ENCODE data around the gene SSBP4. TPM values are rescaled to one million over a fixed set of nuclear protein-coding genes. Genes with fewer than 3 reads are reported as not detected.

SSBP4 gene
- total and polyA plus RNA-seq, 3 donors from 2014 or later, result 80.5 to 118 (median 90.3) TPM

DNA sequence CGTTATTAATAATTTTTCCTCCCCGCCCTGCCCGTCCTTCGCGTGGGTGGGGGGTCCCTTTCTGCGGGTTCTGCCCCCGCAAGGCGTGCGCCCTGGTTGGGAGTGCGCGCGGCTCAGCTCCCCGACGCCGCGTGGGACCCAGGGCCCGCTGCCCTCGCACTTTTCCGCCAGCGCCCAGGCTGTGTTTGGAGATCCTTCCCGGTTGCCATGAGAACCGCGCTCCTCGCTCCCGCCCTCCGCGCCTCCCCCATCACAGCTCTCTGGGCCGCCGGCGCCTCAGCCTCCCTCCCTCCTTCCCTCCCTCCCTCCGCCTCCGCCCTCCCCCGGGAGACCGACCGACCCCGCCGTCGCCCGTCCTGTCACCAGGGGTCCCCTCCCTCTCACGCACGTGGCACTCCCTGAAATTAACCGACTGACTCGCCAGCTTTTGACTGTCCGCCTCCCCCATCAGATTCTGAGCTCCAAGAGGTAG, 2.4 kb upstream of the SSBP4 start:
- H3K4me1 ChIP-seq, result peaks cover 57% of the 10 kb centered on the region
- peak overlapping the region; percentile 49 to 57 for H3K4me3 ChIP-seq
- intact Hi-C loops (cut with DNase I; ENCODE audit: low total_unique reads), result no loop called here
- TF ChIP-seq POLR2A (IDR thresholded peaks at IDR 0.05), result no peak
- TF ChIP-seq, protein P1, sequence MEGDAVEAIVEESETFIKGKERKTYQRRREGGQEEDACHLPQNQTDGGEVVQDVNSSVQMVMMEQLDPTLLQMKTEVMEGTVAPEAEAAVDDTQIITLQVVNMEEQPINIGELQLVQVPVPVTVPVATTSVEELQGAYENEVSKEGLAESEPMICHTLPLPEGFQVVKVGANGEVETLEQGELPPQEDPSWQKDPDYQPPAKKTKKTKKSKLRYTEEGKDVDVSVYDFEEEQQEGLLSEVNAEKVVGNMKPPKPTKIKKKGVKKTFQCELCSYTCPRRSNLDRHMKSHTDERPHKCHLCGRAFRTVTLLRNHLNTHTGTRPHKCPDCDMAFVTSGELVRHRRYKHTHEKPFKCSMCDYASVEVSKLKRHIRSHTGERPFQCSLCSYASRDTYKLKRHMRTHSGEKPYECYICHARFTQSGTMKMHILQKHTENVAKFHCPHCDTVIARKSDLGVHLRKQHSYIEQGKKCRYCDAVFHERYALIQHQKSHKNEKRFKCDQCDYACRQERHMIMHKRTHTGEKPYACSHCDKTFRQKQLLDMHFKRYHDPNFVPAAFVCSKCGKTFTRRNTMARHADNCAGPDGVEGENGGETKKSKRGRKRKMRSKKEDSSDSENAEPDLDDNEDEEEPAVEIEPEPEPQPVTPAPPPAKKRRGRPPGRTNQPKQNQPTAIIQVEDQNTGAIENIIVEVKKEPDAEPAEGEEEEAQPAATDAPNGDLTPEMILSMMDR (IDR thresholded peaks at IDR 0.05), result no peak
- WGBS, 2 donors, result 1% methylated on average over 25 to 44 of the region's 44 CpGs
- H3K27ac ChIP-seq, result peak overlapping the region; percentile 92 to 93
- DNase-seq, result peak; percentile 93
- no peaks in the 10 kb centered on the region for H3K9me3 ChIP-seq
- no peaks in the 10 kb centered on the region for H3K27me3 ChIP-seq
- no peaks in the 10 kb centered on the region for H3K36me3 ChIP-seq (ENCODE audit: low read depth, missing control alignments)

DNA sequence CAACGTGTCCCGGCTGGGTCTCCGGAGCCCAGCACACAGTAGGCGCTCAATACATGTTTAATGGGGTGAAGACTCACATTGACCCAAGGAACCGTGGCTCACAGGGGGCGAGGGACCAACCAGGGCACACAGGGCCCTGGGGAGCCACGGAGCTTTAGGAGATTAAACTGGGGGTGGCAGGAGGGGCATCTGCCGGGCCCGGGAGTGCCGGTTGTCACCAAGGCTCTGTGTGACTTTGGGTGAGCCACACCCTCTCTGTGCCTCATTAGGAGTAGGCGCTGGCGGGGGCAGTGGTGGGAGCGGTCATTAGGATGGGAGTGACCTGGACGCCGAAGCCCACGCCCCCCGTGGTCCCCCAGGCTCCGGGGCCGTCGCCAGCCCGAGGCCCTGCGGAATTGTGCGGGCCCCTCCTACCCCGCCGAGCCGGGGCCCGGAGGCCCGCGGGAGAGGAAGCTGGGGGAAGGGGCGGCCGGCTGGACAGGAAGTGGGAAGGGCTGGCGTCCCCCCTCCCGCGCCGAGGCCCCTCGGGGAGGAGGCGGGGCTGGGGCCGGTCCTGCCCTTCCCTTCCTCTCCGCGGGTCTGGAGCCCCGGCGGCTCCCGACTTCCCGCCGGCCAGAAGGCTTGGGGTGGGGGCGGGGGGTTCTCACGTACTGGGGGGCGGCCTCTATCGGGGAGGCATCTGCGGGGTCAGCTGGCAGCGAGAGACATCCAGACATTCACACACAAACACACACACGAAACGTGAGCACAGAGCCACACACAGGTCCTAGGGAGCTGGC, 1.8 kb upstream of the SSBP4 start:
- Histone ChIP-seq H3K4me1 (peaks cover 59% of the 10 kb centered on the region), H3K27ac (peak overlapping the region; percentile 92 to 93), H3K36me3 (ENCODE audit: low read depth, missing control alignments) (no peaks in the 10 kb centered on the region), H3K4me3 (peak overlapping the region; percentile 49 to 57), H3K9me3 (no peaks in the 10 kb centered on the region), H3K27me3 (no peaks in the 10 kb centered on the region)
- intact Hi-C loops (cut with DNase I; ENCODE audit: low total_unique reads), result no loop called here
- TF ChIP-seq, protein P1 (IDR thresholded peaks at IDR 0.05), result no peak
- no peak for TF ChIP-seq POLR2A (IDR thresholded peaks at IDR 0.05)
- DNase-seq, result peak; percentile 74
- 0 to 1% methylated on average over 26 to 53 of the region's 53 CpGs for WGBS, 2 donors

DNA sequence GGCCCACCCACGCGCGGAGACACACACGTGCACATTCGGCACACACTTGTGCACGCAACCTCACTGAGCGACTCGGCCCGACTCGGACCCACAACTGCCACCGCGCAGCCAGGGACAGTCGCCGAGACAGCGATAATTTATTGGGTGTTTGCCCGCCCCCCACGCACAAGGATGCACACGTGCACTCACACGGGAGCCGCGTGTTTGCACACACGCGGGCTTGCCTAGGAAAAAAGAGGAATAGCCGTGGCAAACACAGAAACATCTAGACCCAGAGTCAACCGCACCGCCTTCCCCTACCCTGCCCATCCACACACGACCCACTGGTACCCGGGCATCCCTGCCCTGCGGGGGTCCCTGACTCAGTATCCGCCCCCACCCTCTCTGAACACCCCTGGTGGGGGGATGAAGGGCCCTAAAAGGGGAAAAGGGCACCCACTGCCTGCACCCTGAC, 1.1 kb upstream of the SSBP4 start:
- no peak for DNase-seq
- Histone ChIP-seq H3K4me3 (peak overlapping the region; percentile 49 to 57), H3K27me3 (no peaks in the 10 kb centered on the region), H3K4me1 (peaks cover 65% of the 10 kb centered on the region), H3K27ac (peak overlapping the region; percentile 92 to 93), H3K9me3 (no peaks in the 10 kb centered on the region), H3K36me3 (ENCODE audit: low read depth, missing control alignments) (no peaks in the 10 kb centered on the region)
- intact Hi-C loops (cut with DNase I; ENCODE audit: low total_unique reads), result no loop called here
- WGBS, 2 donors, result 5 to 14% methylated on average over 11 to 30 of the region's 30 CpGs
- TF ChIP-seq, protein P1 (IDR thresholded peaks at IDR 0.05), result no peak
- TF ChIP-seq POLR2A (IDR thresholded peaks at IDR 0.05), result no peak

DNA sequence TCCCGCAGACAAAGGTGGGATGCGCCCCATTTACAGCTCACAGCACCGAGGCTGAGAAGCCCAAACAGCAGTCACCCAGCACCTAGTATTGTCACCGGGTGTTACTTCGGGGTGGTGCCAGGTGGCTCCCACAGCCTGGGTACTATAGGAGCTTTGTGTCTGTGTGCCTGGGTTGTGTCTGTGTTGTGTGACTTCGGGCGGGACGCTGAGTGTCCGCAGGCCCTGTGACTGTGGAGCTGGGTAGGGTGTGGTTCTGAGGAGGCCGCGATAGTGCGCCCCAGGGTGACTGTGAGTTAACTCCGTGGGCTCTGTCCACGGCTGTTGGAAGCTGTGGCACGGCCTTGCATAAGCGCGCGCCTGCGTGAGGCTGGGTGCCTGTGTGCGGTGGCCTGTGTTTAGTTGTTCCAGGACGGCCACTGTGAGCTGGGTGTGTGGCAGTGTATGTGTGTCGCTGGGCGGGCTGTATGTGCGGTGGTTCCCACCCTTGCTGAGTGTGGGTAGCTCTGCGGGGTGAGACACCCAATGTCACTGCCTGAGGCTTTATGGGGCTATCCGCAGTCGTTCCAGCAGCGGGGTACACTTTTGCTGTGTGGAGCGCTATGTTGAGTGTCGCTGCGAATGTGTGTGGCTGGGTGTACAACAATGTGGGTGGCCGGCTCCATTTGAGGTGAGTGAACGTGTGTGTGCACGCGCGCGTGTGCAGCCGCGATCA, 559 bp upstream of the SSBP4 start:
- TF ChIP-seq POLR2A (IDR thresholded peaks at IDR 0.05), result no peak
- DNase-seq, result peak; percentile 59
- H3K4me1 ChIP-seq, result peaks cover 70% of the 10 kb centered on the region
- intact Hi-C loops (cut with DNase I; ENCODE audit: low total_unique reads), result no loop called here
- H3K4me3 ChIP-seq, result peak overlapping the region; percentile 57 to 84
- peak overlapping the region; percentile 92 to 93 for H3K27ac ChIP-seq
- 7 to 11% methylated on average over 18 to 39 of the region's 39 CpGs for WGBS, 2 donors
- H3K9me3 ChIP-seq, result no peaks in the 10 kb centered on the region
- H3K27me3 ChIP-seq, result no peaks in the 10 kb centered on the region
- no peaks in the 10 kb centered on the region for H3K36me3 ChIP-seq (ENCODE audit: low read depth, missing control alignments)

Data from testis (tissue), 3 donors.